CD1c-positive myeloid dendritic cell (primary cell): ENCODE results near the gene KIF2A.

Source experiments
- DNase-seq: peaks from one replicate; pipeline ENCODE4 v3.0.0-alpha.2; 2016; ENCODE audit errors: extremely low spot score

KIF2A gene

GRCh38 chr5:62328772-62329491 lies 22.9 kb downstream of the KIF2A start:
- no peak for DNase-seq

GRCh38 chr5:62330302-62330701 lies 24.3 kb downstream of the KIF2A start:
- DNase-seq, result no peak

GRCh38 chr5:62331921-62332320 lies 25.9 kb downstream of the KIF2A start:
- no peak for DNase-seq

- no peak for DNase-seq
These were observed 27.3 kb downstream of the KIF2A start for GRCh38 chr5:62333250-62333794.

- DNase-seq, result no peak
These were observed 28.1 kb downstream of the KIF2A start for GRCh38 chr5:62334082-62334481.

GRCh38 chr5:62340392-62340791 lies 34.4 kb downstream of the KIF2A start:
- peak; percentile 40 for DNase-seq

GRCh38 chr5:62340979-62341378 lies 35.0 kb downstream of the KIF2A start:
- DNase-seq, result no peak

GRCh38 chr5:62341783-62342475 lies 35.9 kb downstream of the KIF2A start:
- no peak for DNase-seq

- no peak for DNase-seq
These were observed 36.5 kb downstream of the KIF2A start for GRCh38 chr5:62342476-62342837.

GRCh38 chr5:62343428-62343827 lies 37.4 kb downstream of the KIF2A start:
- no peak for DNase-seq

- DNase-seq, result no peak
These were observed 40.7 kb downstream of the KIF2A start for GRCh38 chr5:62346748-62347147.

GRCh38 chr5:62347928-62348327 lies 41.9 kb downstream of the KIF2A start:
- DNase-seq, result no peak

- no peak for DNase-seq
These were observed 42.9 kb downstream of the KIF2A start for GRCh38 chr5:62348723-62349481.

GRCh38 chr5:62354028-62354874 lies 48.2 kb downstream of the KIF2A start:
- DNase-seq, result peak; percentile 70

GRCh38 chr5:62362701-62363100 lies 56.7 kb downstream of the KIF2A start:
- DNase-seq, result no peak

GRCh38 chr5:62369039-62369438 lies 63.0 kb downstream of the KIF2A start:
- no peak for DNase-seq

GRCh38 chr5:62371409-62371808 lies 65.4 kb downstream of the KIF2A start:
- no peak for DNase-seq

- no peak for DNase-seq
These were observed 66.6 kb downstream of the KIF2A start for GRCh38 chr5:62372600-62372999.

- DNase-seq, result no peak
These were observed 67.4 kb downstream of the KIF2A start for GRCh38 chr5:62373382-62373781.

- no peak for DNase-seq
These were observed 68.1 kb downstream of the KIF2A start for GRCh38 chr5:62374090-62374489.

- DNase-seq, result no peak
These were observed 69.6 kb downstream of the KIF2A start for GRCh38 chr5:62375627-62376026.

GRCh38 chr5:62376064-62376463 lies 70.1 kb downstream of the KIF2A start:
- DNase-seq, result no peak
